Lung (tissue), 12 donors: ENCODE results near the gene ANKRD44. TPM values are rescaled to one million over a fixed set of nuclear protein-coding genes. Genes with fewer than 3 reads are reported as not detected.

Source experiments
- ATAC-seq: fragments of 200-7000 bp; cut with Tn5 transposase; one replicate; pipeline ENCODE4 v1.9.1; 2020; ENCODE audit warnings: moderate number of reproducible peaks; ENCODE audit not compliant: insufficient read depth, low FRiP score
- DNase-seq, 3 donors: peaks; one replicate each; pipeline ENCODE4 v3.0.0-alpha.2; 2013 to 2017
- H3K27ac ChIP-seq, 2 donors: one replicate each; pipeline ENCODE4 v1.5.1; 2013; ENCODE audit warnings: mild to moderate bottlenecking in 2 of 2, moderate library complexity in 2 of 2, control low read depth in 1 of 2, inconsistent platforms in 1 of 2, low read depth in 1 of 2, low read length in 1 of 2
- H3K27me3 ChIP-seq, 3 donors: one replicate each; pipeline ENCODE4 v1.5.1; 2013; ENCODE audit warnings: low read length in 2 of 3; ENCODE audit not compliant: control insufficient read depth in 3 of 3, insufficient read depth in 3 of 3
- H3K36me3 ChIP-seq, 4 donors: one replicate each; pipeline ENCODE4 v1.5.1; 2013; ENCODE audit warnings: low read length in 4 of 4, mild to moderate bottlenecking in 1 of 4, moderate library complexity in 1 of 4; ENCODE audit not compliant: control insufficient read depth in 4 of 4, insufficient read depth in 4 of 4
- H3K4me1 ChIP-seq, 5 donors: one replicate each; pipeline ENCODE4 v1.5.1; 2013; ENCODE audit warnings: low read length in 5 of 5, mild to moderate bottlenecking in 2 of 5, moderate library complexity in 1 of 5; ENCODE audit not compliant: control insufficient read depth in 5 of 5, insufficient read depth in 5 of 5
- H3K4me3 ChIP-seq: one replicate; pipeline ENCODE4 v1.5.1; 2013; ENCODE audit warnings: mild to moderate bottlenecking, control low read depth, moderate library complexity
- H3K9ac ChIP-seq, 2 donors: one replicate each; pipeline ENCODE4 v1.5.1; 2013; ENCODE audit warnings: low read length in 2 of 2, control low read depth in 1 of 2; ENCODE audit not compliant: insufficient read depth in 1 of 2
- H3K9me3 ChIP-seq, 4 donors: one replicate each; pipeline ENCODE4 v1.5.1; 2013; ENCODE audit warnings: low read length in 3 of 4, mild to moderate bottlenecking in 1 of 4, moderate library complexity in 1 of 4; ENCODE audit not compliant: control insufficient read depth in 4 of 4, insufficient read depth in 3 of 4
- WGBS, 2 donors: extraction: QIAGEN DNeasy Blood & Tissue Kit; methylation state at CpG; one replicate each; pipeline ENCODE4 v1.1.7; 2013; 5-methylcytosine and 5-hydroxymethylcytosine counted together
- polyA plus RNA-seq, 2 donors: library from polyadenylated mRNA; stranded (reverse); fragments of 200-250 nt; gene quantifications; one replicate each; pipeline ENCODE4 v1.2.1, GENCODE V29; 2013
- total RNA-seq, 2 donors: library from RNA; depleted of rRNA in 1 of 2; stranded (reverse); fragments of >200 nt in 1 of 2; gene quantifications; one replicate each; pipeline ENCODE4 v1.2.1, GENCODE V29; 2014 to 2021
- TF ChIP-seq, protein P1 (sequence below): IDR thresholded peaks from 2 replicates; pipeline ENCODE4 v1.5.1; 2012; ENCODE audit warnings: mild to moderate bottlenecking; ENCODE audit errors: control extremely low read depth, extremely low read depth
- donor health status: control.
- donor health status: control.
- donor health status: Bipolar disorder and iron deficiency.
- donor health status: healthy.
- donor health status: DM: yes; HTN: yes; CAD: no.

Gene ANKRD44
- total and polyA plus RNA-seq, 4 donors, result 7.1 to 73.8 (median 20.3) TPM

DNA sequence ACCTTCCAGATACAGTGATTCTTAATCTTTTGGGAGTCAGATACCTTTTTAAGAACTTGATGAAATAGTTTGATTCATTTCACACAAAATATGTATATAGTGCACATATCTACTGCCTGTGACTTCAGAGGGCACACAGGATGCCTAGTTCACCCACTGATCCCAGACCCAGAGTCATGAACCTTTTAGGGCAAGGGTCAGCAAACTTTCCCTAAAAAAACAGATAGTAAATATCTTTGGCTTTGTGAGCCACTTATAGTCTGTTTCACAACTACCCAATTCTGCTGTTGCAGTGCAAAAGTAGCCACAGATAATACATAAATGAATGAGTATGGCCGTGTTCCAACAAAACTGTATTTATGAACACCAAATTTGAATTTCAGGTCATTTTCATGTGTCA is 124.9 kb downstream of the ANKRD44 start:
- Histone ChIP-seq H3K4me3 (no peak overlapping the region), H3K27me3 (no peaks in the 10 kb centered on the region), H3K4me1 (peaks cover 0 to 7% (median 4%) of the 10 kb centered on the region in 5 donors), H3K9ac (no peak overlapping the region), H3K9me3 (no peaks in the 10 kb centered on the region), H3K36me3 (peaks cover 0 to 4% (median 0%) of the 10 kb centered on the region in 4 donors), H3K27ac (no peak overlapping the region)
- DNase-seq (no peak), ATAC-seq (no peak)
- 93 to 95% methylated on average over 1 of the region's 1 CpG for WGBS, 2 donors
- TF ChIP-seq, protein P1, sequence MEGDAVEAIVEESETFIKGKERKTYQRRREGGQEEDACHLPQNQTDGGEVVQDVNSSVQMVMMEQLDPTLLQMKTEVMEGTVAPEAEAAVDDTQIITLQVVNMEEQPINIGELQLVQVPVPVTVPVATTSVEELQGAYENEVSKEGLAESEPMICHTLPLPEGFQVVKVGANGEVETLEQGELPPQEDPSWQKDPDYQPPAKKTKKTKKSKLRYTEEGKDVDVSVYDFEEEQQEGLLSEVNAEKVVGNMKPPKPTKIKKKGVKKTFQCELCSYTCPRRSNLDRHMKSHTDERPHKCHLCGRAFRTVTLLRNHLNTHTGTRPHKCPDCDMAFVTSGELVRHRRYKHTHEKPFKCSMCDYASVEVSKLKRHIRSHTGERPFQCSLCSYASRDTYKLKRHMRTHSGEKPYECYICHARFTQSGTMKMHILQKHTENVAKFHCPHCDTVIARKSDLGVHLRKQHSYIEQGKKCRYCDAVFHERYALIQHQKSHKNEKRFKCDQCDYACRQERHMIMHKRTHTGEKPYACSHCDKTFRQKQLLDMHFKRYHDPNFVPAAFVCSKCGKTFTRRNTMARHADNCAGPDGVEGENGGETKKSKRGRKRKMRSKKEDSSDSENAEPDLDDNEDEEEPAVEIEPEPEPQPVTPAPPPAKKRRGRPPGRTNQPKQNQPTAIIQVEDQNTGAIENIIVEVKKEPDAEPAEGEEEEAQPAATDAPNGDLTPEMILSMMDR, result no peak

DNA sequence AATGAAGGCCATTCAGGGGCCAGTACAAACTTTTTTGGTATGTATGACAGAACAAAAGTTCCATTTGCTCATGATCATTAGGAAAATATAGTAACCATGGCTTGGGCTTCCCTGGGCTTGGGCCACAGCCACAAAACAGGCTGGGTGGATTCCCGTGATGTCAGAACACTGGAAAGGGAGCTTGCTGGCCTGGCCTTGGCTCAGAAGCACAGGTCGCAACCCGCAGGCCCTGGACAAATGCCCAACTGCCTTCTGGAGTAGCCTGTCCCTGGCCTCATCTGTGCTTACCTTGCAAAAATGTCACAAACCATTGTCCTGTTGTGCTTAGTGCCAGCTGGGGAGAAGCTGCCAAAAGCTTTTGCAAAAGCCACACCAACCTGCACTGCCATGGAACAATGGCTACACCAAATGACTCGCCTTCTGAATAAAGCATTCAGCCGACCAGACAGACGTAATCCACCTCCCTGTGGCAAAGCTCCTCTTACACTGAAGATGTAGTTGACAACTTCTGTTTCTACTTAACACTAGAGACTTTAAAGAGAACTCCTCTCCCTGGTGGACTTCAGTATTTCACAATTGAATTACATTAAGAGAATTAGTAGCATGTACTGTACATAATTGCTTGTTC is 125.5 kb downstream of the ANKRD44 start:
- peak overlapping the region in 1 of 2 donors; percentile 56 for H3K27ac ChIP-seq
- 55 to 68% methylated on average over 6 of the region's 6 CpGs for WGBS, 2 donors

DNA sequence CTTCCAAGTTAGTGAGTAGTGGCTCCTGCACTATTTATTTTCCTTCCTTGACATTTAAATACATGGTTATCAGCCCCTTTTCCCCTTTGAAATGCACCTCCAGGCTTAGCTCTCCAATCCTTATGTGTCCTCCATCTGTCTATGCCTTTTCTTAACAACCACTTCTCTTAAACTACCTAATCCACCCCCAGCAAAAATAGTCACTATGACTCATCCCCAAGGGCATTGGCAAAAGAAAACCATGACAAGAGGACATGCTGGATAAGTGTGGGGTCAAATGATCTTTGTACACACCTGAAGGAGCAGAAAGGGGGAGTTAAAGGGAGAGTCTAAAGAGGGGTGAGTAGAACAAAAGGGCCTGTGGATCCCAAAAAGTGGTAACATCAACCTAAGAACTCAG is 127.2 kb downstream of the ANKRD44 start:
- DNase-seq (no peak), ATAC-seq (no peak)
- H3K27ac ChIP-seq, result no peak overlapping the region
- no peaks in the 10 kb centered on the region for H3K27me3 ChIP-seq
- no peak overlapping the region for H3K9ac ChIP-seq
- peaks cover 0 to 5% (median 0%) of the 10 kb centered on the region in 4 donors for H3K36me3 ChIP-seq
- H3K9me3 ChIP-seq, result no peaks in the 10 kb centered on the region
- H3K4me3 ChIP-seq, result no peak overlapping the region
- TF ChIP-seq, protein P1, result no peak
- H3K4me1 ChIP-seq, result peaks cover 0 to 7% (median 4%) of the 10 kb centered on the region in 5 donors

More for the DNA sequence above, 125.5 kb downstream of the ANKRD44 start:
- Histone ChIP-seq H3K4me3 (no peak overlapping the region), H3K36me3 (peaks cover 0 to 5% (median 0%) of the 10 kb centered on the region in 4 donors), H3K27me3 (no peaks in the 10 kb centered on the region), H3K9me3 (no peaks in the 10 kb centered on the region), H3K9ac (no peak overlapping the region), H3K4me1 (peaks cover 0 to 7% (median 4%) of the 10 kb centered on the region in 5 donors)
- peak in 2 of 3 donors; percentile 31 to 44 for DNase-seq
- TF ChIP-seq, protein P1, result no peak
- ATAC-seq, result peak; percentile 33

DNA sequence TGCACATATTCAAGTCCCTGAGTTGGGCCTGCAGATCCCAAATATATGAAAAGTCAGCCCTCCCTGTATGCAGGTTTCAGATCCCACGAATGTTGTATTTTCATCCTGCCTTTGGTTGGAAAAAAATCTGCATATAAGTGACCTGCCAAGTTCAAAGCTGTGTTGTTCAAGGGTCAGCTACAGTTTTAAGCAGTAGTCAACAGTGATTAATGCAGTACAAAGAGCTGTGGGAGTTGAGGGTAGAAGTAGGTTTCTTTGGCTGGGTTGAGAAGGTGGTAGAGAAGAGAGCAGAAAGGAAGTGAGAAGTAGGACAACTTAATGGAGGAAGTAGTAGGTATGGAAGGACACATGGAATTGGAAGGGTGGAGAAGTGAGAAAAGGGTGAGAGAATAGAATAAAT is 127.9 kb downstream of the ANKRD44 start:
- no peaks in the 10 kb centered on the region for H3K9me3 ChIP-seq
- peaks cover 0 to 5% (median 0%) of the 10 kb centered on the region in 4 donors for H3K36me3 ChIP-seq
- peaks cover 0 to 7% (median 4%) of the 10 kb centered on the region in 5 donors for H3K4me1 ChIP-seq
- ATAC-seq (no peak), DNase-seq (no peak)
- TF ChIP-seq, protein P1, result no peak
- no peak overlapping the region for H3K27ac ChIP-seq
- no peak overlapping the region for H3K9ac ChIP-seq
- no peak overlapping the region for H3K4me3 ChIP-seq
- no peaks in the 10 kb centered on the region for H3K27me3 ChIP-seq
- 91 to 94% methylated on average over 1 of the region's 1 CpG for WGBS, 2 donors
